GM19328 (cell line): ENCODE data around the gene SLC35F3.
"Not testable (repeated sequence)": the region's sequence is repeated elsewhere in the genome, so short reads cannot be mapped to it uniquely, and the experiment has no call there.

Experiments
- ATAC-seq: cut with Tn5 transposase; IDR thresholded peaks from one replicate; pipeline ENCODE4 v1.9.1; 2021; ENCODE audit warnings: mild to moderate bottlenecking, moderate library complexity; ENCODE audit not compliant: unreplicated experiment

SLC35F3 gene

DNA sequence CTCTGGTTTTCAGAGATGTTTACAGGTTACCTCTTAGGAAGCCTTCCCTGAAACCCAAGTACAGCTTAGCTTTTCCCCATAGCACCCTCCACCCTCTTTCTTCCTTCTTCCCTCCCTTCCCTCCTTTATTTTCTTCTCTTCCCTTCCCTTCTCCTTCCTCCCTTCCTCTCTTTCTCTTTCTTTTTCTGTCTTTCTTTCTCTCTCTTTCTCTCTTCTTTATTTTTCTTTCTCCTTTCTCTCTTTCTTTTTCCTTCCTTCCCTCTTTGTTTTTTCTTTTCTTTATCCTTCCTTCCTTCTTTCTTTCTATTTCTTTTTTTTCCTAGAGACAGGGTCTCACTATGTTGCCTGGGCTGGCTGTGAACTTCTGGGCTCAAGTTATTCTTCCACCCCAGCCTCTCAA is 231.6 kb downstream of the SLC35F3 start:
- ATAC-seq, result no peak

DNA sequence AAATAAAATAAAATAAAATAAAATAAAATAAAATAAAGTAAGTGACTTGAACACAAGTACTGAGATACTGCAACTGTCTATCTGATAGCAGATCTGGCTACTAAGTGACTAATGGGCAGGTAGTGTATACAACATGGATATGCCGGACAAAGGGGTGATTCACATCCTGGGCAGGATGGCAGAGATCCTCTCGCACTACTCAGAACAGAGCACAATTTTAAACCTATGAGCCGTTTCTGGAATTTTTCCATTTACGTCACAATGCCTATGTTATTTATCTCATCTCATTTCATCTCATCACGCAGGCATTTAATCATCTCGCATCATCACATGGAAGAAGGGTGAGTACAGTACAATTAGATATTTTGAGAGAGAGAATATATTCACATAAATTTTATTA is 235.5 kb downstream of the SLC35F3 start:
- no peak for ATAC-seq

DNA sequence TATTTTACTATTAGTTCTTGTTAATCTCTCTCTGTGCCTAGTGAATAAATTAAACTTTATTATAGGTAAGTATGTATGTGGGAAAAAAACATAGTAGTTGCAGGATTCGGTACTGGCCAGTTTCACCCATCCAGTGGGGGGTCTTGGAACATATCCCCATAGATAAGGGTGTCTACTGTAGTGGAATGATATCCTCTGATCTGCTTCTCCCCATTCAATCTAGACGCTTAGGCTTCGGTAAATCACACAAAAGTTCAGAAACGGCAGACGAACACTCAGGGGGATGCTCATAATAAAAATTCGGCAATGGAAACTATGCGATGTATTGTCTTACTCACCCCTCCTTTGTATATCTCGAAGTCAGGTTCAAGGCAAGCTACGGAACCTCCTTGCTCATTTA is 235.9 kb downstream of the SLC35F3 start:
- ATAC-seq, result no peak

DNA sequence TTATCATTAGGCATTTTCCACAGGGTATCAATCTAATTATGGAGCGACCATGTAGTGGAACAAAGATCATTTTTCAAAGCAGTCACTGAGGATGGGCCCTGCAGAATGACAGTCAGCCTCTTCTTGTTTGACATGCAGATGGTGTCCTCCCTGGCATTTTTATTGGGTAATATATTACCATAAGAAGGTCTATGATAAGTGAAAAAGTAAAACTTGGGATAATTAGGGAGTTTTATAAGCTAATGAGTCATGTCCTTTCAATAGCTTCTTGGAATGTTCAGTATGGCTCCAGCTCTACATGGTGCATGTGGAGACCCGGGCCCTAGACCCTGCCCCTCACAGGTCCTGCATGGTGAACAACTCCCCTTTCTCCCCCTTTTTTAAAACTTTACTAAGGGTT is 236.5 kb downstream of the SLC35F3 start:
- ATAC-seq, result no peak

DNA sequence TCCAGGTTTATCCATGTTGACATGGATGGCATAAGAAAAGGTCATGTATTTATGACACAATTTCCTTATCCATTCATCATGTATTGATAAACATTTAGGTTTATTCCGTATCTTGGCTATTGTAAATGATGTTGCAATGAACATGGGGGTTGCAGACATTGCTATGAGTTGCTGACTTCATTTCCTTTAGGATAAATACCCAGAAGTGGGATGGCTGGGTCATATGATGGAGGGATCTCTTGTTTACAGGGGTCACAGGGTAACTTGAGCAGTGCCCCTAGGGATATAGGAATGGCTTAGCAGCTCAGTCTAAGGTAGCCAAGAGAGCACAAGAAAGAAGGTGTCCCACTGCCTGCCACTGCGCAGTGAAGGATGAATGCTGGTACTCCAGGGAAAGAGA is 239.2 kb downstream of the SLC35F3 start:
- no peak for ATAC-seq

DNA sequence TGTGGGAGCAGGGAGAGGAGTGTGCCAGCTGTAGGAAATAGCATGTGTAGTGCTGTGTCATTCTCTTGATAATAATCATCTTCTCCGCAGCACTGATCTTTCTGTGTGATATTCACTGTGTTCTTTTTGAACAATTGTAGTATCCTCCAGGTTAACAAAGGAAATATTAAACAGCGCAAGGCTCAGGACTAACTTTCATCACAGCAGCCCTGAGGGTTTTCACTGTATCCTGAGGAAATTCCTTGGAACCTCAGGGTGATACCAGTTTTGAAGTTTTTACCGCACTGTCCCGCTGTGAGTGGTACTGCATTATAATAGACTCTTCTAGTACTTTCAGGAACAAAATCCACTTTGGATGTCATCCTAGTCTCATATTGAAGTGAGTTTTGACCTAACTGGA is 240.4 kb downstream of the SLC35F3 start:
- no peak for ATAC-seq

DNA sequence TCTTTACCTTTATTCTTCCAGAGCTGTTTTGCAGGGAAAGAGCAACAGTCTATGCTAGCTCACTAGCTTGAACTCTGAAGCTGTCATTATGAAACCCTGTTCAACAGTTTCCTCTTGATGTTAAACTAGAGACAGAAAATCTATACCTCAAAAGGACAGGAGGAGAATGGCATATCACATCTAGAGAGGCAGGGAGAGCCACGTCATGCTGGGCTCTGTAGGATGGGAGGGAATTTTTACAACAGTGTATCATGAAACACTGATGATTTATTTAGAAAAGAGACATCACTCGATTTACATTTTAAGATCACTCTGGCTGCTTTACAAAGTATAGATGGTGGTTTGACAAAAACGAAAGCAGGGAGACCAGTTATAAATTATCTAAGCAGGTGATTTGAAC is 243.9 kb downstream of the SLC35F3 start:
- ATAC-seq, result no peak

DNA sequence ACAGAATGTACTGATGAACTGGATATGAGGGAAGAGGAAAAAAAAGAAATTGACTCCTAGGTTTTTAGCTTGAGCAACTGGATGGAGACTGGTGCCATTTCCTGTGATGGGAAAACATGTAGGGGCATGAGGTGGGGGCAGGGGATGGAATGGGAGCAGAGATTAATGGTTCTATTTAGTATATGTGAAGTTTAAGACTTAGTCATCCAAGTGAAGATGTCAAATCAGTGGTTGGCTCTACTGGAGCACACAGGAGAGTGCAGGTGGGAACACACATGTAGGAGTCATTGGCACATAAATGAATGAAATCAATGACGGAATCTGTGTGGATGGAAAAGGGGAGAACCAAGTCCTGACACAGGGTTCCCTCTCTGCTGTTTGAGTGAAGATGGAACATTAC is 244.3 kb downstream of the SLC35F3 start:
- no peak for ATAC-seq

DNA sequence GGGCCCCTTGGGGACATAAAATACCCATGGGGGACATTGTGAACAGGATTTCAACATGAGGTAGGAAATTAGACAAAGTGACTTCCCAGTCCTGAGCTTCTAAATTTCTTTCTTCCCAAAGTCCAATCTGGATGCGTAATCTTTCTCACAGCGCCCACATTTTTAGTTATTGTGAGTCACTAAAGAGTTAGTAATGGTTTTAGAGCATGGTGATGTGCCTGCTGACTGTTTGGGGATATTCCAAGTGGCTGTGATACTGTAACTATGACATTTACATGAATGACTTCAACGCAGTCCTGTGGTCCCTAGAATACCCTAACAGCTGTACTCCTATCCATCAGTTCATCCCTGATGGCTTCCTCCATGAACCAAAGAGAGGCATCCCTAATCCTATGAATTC is 244.7 kb downstream of the SLC35F3 start:
- ATAC-seq, result no peak

DNA sequence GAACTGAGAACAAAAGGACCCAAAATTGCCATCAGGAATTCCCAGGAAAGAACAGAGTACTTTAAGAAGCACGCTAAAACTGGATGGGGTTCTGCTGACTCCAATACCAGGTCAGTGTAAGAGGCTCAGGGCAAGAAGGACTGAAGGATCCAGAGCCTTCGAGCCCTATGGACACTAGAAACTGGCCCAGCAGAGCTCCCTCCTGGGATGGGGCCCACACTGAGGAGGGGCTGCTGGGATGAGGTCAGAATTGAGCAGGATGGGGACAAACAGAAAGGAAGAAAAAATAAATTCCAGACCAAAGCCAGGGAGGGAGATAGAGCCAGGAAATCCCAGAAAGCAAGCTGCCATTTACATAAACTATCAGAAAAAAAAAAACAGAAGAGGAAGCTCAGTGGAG is 246.4 kb downstream of the SLC35F3 start:
- no peak for ATAC-seq

DNA sequence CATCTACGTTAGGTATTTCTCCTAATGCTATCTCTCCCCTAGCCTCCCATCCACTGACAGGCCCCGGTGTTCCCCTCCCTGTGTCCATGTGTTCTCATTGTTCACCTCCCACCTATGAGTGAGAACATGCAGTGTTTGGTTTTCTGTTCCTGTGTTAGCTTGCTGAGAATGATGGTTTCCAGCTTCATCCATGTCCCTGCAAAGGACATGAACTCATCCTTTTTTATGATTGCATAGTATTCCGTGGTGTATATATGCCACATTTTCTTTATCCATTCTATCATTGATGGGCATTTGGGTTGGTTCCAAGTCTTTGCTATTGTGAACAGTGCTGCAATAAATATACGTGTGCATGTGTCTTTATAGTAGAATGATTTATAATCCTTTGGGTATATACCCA is 247.9 kb downstream of the SLC35F3 start:
- not testable (repeated sequence) for ATAC-seq

DNA sequence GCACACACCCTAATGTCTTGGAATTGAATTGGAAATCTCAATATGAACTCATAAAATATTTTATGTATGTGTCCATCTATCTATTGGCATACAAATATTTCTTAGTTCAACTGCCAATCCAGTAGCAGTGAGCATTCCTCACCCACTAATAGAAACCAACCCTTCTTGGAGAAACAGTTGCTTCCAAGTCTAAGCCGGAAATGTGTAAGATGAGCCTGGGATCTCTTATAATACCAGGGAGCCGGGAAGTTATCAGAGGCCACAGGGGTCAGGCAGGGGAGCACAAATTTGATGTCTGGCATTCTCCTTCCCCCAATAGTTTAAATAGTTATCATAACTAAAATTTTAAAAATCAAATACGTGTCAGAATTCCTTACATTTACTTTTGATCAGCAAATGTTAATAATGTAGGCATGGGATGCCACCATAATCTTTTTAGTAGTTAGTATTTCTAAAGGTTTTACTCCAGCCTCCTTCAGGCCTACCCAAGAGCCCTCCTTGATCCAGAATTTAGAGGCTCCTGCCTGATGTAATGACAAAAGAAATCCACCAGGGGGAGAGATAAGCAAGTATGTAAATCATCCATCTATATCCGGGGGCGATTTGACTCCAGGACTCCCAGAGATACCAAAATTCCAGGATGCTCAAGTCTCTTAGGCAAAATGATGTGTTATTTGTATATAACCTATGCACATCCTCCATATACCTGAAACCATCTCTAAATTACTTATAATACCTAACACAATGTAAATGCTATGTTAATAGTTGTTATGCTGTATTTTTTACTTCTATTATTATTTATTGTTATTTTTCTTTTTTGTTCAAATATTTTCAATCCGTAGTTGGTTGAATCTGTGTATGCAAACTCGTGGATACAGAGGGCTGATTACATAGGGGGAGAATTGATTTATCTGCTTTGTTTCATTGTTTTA is 250.1 kb downstream of the SLC35F3 start:
- ATAC-seq, result no peak

DNA sequence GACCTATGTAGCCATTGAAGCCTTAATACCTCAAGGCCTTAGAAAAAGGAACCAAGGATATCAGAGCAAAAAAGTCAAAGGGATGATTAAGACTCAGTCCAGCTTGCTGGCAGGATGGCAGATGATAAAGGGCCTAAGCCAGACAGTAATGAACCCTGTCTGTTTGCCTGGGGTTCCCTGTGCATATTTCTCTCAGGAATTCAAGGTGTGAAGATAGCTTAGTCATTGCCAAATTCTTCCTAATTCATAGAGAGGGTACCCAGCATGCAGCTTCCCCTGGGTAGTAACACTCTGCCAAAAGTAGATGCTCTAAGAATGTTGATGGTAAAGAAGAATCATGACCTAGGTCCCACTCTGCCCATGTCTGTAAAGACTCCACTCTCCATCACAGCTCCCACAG is 258.2 kb downstream of the SLC35F3 start:
- ATAC-seq, result no peak

DNA sequence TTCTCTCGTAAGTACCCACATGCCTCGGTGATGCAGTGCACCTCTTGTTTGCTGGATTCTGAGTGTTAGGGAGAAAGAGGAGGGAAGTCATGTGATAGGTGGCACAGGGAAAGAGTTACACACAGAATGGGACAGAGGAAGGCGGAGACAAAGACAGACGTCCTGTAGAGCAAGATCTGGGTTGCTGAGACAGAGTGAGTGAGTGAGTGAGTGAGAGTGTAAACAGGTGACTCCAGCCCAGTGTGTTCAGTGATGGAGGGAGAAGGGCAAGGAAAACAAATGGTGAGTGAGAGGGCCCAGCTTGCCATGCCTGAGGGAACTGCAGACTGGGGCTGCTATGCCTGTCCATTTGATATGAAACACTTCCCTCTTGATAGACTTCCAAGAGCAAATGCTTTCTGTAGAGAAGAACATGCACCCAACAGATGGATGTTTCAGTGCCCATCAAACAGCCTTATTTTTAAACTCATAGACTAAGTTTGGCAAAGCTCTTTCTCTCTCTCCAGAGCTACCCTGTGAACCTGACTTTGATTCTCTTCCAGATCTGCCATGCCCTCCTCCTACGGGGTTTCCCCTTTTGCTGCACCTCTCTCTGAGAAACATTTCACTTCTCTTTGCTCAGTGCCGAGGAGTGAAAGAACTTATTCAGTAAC is 258.9 kb downstream of the SLC35F3 start:
- ATAC-seq, result no peak

DNA sequence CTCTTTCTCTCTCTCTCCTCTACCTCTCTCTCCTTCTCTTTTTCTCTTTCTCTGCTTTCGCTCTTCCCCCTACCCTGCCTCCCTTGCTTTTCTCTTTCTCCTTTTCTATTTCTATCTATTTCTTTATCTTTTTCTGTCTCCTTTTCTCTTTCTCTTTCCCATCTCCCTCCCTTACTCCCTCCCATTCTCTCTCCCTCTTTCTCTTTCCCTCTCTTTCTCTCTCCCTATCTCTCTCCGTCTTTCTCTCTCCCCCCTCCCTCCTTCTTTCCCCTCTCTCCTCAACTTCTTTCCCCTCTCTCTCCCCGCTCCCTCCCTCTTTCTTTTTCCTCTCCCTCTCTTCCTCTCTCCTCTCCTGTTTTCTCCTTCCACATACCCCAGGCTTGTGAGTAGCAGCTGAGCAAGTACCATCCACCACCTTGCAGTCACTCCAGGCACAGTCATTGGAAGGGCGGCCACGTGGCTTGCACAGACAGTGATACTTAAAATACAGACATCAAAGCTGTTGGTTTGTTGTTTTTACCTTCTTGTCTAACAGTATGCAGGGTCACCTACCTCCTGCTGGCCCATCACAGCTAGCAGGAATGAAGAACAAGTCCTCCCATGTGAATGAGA is 259.7 kb downstream of the SLC35F3 start:
- ATAC-seq, result no peak

DNA sequence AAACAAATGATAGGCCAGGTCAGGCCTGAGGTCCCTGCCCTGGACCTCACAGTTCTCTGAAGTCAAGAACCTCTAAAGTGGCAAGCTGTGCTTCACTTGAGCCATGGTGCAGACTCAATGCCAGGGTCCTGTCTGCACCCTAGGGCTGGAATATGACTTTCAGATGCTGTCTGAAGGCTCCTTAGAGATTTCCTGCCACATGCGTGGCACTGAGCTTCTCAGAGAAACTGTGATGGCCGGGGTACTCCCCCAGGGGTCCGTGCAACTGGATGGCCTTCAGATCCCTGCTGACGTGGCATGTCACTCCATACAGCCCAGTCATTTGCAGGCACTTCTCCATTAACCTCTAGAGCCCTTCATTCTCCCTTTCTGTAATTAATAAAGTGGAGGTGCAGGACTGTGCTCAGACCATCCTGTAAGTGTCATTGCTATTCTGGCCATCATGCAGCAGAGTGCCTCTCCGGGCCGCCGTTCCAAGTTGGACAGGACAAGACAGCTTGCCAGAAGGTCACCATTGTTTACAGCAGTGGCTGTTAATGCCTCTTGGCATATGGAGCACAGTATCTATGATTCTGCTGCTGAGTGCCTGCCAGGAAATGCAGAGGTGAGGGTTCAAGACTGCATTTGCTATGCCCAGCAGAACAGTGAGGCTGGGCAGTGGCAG is 263.7 kb downstream of the SLC35F3 start:
- no peak for ATAC-seq

DNA sequence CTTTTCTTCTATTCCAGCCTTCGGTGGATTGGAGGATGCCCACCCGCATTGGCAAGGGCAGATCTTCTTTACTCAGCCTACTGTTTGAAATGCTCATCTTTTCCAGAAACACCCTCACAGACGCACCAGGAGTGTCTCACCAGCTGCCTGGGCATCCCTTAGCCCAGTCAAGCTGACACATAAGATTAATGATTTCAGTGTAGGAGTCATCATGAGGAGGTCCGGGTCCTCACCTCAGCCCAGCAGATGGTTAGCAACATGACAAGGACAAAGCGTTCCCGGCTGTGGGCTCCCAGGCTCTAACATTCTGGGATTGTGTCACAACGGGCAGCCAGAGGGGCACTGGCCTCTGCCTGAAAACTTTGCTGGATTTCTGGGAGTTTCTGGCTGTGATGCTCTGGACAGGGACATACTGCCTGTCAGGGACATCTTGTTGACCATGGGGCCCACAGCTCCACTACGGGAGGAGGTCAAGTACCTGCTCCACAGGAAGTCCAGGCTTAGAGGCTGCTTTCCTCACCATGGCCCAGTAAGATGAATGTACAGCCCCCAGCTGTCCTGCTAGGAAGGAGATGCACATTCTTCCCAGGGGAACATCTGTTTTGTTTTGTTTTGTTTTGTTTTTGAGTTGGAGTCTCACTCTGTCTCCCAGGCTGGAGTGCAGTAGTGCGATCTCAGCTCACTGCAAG is 264.8 kb downstream of the SLC35F3 start:
- no peak for ATAC-seq

DNA sequence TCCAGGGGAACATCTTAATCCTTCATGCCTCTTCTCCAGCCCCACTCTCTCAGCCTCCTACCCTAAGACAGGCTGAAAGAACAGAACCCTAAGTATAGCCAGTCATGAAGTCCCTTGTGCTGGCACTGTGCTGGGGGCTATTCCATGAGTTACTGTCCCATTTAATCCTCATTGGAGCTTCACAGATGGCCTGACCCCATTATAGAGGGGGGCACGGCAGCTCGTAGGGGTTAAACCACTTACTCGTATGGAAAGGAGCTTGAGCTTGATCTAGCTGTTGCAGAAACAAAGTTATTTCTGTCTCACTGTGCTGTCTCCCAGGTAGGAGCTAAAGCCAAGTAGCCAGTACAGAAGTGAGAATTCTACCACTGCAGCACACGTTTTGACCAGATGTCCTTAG is 265.6 kb downstream of the SLC35F3 start:
- ATAC-seq, result no peak

DNA sequence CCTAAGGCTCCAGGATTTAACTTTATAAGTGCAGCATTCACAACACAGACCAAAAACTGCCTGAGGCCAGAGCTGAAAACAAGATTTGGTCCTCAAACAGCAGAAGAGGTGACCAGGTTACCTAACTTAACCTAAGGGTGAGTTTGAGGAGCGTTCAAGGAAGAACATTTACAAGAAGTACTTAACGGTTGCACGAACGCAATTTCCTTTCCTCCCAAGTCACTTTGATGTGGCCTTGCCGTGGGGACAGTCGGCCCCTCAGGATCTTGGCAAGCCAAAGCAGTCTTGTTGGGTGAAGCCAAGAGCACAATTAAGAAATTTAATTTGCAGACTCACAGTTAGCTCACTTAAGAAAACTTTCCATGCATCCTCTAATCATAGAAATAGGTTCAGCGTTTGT is 266.1 kb downstream of the SLC35F3 start:
- no peak for ATAC-seq

DNA sequence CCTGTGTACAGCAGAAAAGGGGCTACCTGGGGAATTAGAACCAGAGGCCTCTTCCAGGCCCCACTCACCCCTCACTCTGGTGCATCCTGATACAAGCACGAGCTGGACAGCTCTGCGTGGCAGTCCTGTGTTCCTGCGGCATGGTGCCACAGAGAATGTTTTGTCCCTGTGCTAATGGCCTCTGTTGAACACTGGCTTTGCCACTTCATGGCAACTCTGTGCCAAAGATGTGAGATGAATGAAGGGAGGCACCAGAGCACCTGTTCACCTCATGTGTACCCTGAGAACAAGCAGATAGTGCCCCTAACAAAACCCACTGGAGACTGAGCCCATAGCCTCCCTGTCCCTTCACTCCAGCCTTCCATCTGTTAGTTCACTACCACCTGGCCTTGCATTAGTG is 269.5 kb downstream of the SLC35F3 start:
- no peak for ATAC-seq

DNA sequence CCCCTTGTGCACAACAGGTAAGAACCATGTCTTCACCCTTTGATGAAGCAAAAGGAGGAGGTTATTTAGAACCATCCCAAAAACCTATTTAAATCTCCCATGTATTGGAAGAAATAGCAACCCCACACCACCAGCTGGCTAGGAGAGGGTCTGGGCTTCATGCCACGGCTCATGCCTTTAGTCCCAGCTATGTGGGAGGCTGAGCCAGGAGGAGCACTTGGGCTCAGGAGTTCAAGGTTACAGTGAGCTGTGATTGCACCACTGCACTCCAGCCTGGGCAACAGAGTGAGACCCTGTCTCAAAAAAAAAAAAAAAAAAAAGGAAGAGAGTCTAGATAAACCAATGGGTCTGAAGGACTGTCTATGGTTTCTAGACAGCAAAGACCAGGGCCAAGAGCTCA is 270.9 kb downstream of the SLC35F3 start:
- ATAC-seq, result no peak
